Measurements from ENCODE around the gene GRIP2.

GRIP2 gene

GRCh38 chr3:14450506-14450905 is 89.6 kb downstream of the GRIP2 start:
- DNase-seq: no peak

GRCh38 chr3:14448756-14449727 is 91.1 kb downstream of the GRIP2 start:
- DNase-seq: no peak

- no peak for DNase-seq
Observed at GRCh38 chr3:14448063-14448462, 92.1 kb downstream of the GRIP2 start.

GRCh38 chr3:14446988-14447570 is 93.1 kb downstream of the GRIP2 start:
- DNase-seq: no peak

GRCh38 chr3:14445773-14446172 is 94.4 kb downstream of the GRIP2 start:
- DNase-seq: no peak

- no peak for DNase-seq
Observed at GRCh38 chr3:14444380-14444779, 95.8 kb downstream of the GRIP2 start.

- DNase-seq: peak; percentile 61
Observed at GRCh38 chr3:14441920-14442300, 98.2 kb downstream of the GRIP2 start.

GRCh38 chr3:14441240-14441919 is 98.8 kb downstream of the GRIP2 start:
- no peak for DNase-seq

- DNase-seq: no peak
Observed at GRCh38 chr3:14440531-14441239, 99.5 kb downstream of the GRIP2 start.

- DNase-seq: no peak
Observed at GRCh38 chr3:14440168-14440518, 100.0 kb downstream of the GRIP2 start.

GRCh38 chr3:14439501-14440167 is 100.5 kb downstream of the GRIP2 start:
- peak; percentile 89 for DNase-seq
